Cardiac fibroblast (primary cell): ENCODE measurements around the gene IL1R1.

Experiments used
- DNase-seq, 2 donors: peaks; one replicate each; pipeline versions ENCODE4 v3.0.0 to v3.0.0-alpha.2; 2010; ENCODE audit warnings: low read depth in 2 of 2
- H3K4me3 ChIP-seq, 2 donors: replicated peaks in 1 of 2; 1 replicate in 1 of 2; 2 replicates in 1 of 2; pipeline ENCODE4 v1.5.1; 2011; ENCODE audit warnings: low read depth in 2 of 2, low read length in 2 of 2, mild to moderate bottlenecking in 2 of 2, moderate library complexity in 1 of 2
- CTCF ChIP-seq: IDR thresholded peaks from one replicate; pipeline ENCODE4 v1.5.1; 2011; ENCODE audit warnings: low read depth, mild to moderate bottlenecking, low read length, inconsistent platforms

IL1R1 gene

GRCh38 chr2:102154946-102155702, 12.6 kb downstream of the IL1R1 start:
- H3K4me3 ChIP-seq, result no peak overlapping the region
- no peak for DNase-seq
- TF ChIP-seq CTCF, result no peak

GRCh38 chr2:102155703-102156515, 13.4 kb downstream of the IL1R1 start:
- H3K4me3 ChIP-seq, result no peak overlapping the region
- no peak for TF ChIP-seq CTCF
- DNase-seq, result peak; percentile 77 to 89

- TF ChIP-seq CTCF, result no peak
- H3K4me3 ChIP-seq, result no peak overlapping the region
- peak in 1 of 2 donors; percentile 71 for DNase-seq
These were observed 15.6 kb downstream of the IL1R1 start for GRCh38 chr2:102158011-102158755.

- H3K4me3 ChIP-seq, result no peak overlapping the region
- TF ChIP-seq CTCF, result no peak
- peak; percentile 42 to 75 for DNase-seq
These were observed 16.7 kb downstream of the IL1R1 start for GRCh38 chr2:102159295-102159694.

GRCh38 chr2:102166189-102166845, 23.8 kb downstream of the IL1R1 start:
- no peak overlapping the region for H3K4me3 ChIP-seq
- TF ChIP-seq CTCF, result peak; percentile 46
- peak; percentile 52 to 76 for DNase-seq

GRCh38 chr2:102168026-102168771, 25.7 kb downstream of the IL1R1 start:
- DNase-seq, result no peak
- TF ChIP-seq CTCF, result no peak
- H3K4me3 ChIP-seq, result no peak overlapping the region
